Activated naive CD4-positive, alpha-beta T cell treated with anti-CD3 and anti-CD28 coated beads for 36 hours (primary cell): Measurements from ENCODE around the gene CCDC12. TPM values are rescaled to one million over a fixed set of nuclear protein-coding genes. Genes with fewer than 3 reads are reported as not detected.

Experiments
- CTCF ChIA-PET: fragments of 350-600 bp; sonication (Branson Sonifier 250); formaldehyde crosslinking; loops from one replicate; lab custom pipeline; 2021; ENCODE audit warnings: antibody characterized with exemption; lab: Charles Lee
- DNase-seq: peaks from one replicate; pipeline ENCODE4 v3.0.0-alpha.2; 2020
- H3K27ac Mint-ChIP-seq: one replicate; pipeline ENCODE4 v1.8.0; 2021; ENCODE audit warnings: mild to moderate bottlenecking, mixed read lengths
- H3K27me3 Mint-ChIP-seq: one replicate; pipeline ENCODE4 v1.8.0; 2021; ENCODE audit warnings: low read depth, mixed read lengths
- H3K36me3 Mint-ChIP-seq: one replicate; pipeline ENCODE4 v1.8.0; 2021; ENCODE audit warnings: low read depth, mixed read lengths
- H3K4me1 Mint-ChIP-seq: one replicate; pipeline ENCODE4 v1.8.0; 2021; ENCODE audit warnings: low read depth, mixed read lengths
- H3K4me3 Mint-ChIP-seq: one replicate; pipeline ENCODE4 v1.8.0; 2021; ENCODE audit warnings: mild to moderate bottlenecking, moderate library complexity, mixed read lengths
- H3K9me3 Mint-ChIP-seq: one replicate; pipeline ENCODE4 v1.8.0; 2021; ENCODE audit warnings: mixed read lengths
- intact Hi-C: fragments of 100-400 bp; cut with micrococcal nuclease; formaldehyde crosslinking; loops from one replicate; pipeline ENCODE4 v1.15.1; 2023
- total RNA-seq, 2 experiments: library from RNA; stranded (reverse); gene quantifications; one replicate each; pipeline ENCODE4 v1.2.3, GENCODE V29; 2021

Gene CCDC12
- 10 to 100 TPM; 37.6 to 43.0 TPM for total RNA-seq

- intact Hi-C loops, result loop anchor here (1.0 to 10.0 kb wide), 5 partner anchors 17 to 1208 kb away; partner anchors contain the start of genes CDC25A, DHX30 and SMARCC1
- CTCF ChIA-PET, result no interaction called here
- H3K4me1 Mint-ChIP-seq, result peaks cover 69% of the 10 kb centered on the region
Measured at GRCh38 chr3:46976326-46977190, at the start of gene CCDC12. Gene CCDC12, minus strand, starts transcription at chr3:46976745. Its CDS starts 13 bp downstream, at chr3:46976732.

GRCh38 chr3:47024932-47025331, 48.4 kb upstream of the CCDC12 start:
- H3K27ac Mint-ChIP-seq, result no peak overlapping the region
- CTCF ChIA-PET, result no interaction called here
- peaks cover 8% of the 10 kb centered on the region for H3K36me3 Mint-ChIP-seq

More at GRCh38 chr3:46976326-46977190, at the start of gene CCDC12:
- H3K4me3 Mint-ChIP-seq, result peak within 1 kb of the TSS; percentile 97
- peak; percentile 96 for DNase-seq
- peak within 1 kb of the TSS; percentile 97 for H3K27ac Mint-ChIP-seq
- no peaks in the 10 kb centered on the region for H3K9me3 Mint-ChIP-seq
- no peaks in the 10 kb centered on the region for H3K27me3 Mint-ChIP-seq
- H3K36me3 Mint-ChIP-seq, result peaks cover 18% of the 10 kb centered on the region

GRCh38 chr3:47022641-47023071, 46.1 kb upstream of the CCDC12 start:
- H3K27ac Mint-ChIP-seq, result no peak overlapping the region
- CTCF ChIA-PET, result interaction anchor here (0.6 to 1.0 kb wide), 3 partner anchors 25 to 61 kb away, joined by 3 read pairs; no protein-coding TSS in a partner anchor
- peaks cover 14% of the 10 kb centered on the region for H3K36me3 Mint-ChIP-seq
- H3K4me1 Mint-ChIP-seq, result peaks cover 48% of the 10 kb centered on the region
- DNase-seq, result no peak
- intact Hi-C loops, result no loop called here
- no peaks in the 10 kb centered on the region for H3K9me3 Mint-ChIP-seq
- H3K27me3 Mint-ChIP-seq, result no peaks in the 10 kb centered on the region
- no peak overlapping the region for H3K4me3 Mint-ChIP-seq

More at GRCh38 chr3:47024932-47025331, 48.4 kb upstream of the CCDC12 start:
- intact Hi-C loops, result no loop called here
- no peaks in the 10 kb centered on the region for H3K27me3 Mint-ChIP-seq
- no peak for DNase-seq
- peaks cover 30% of the 10 kb centered on the region for H3K4me1 Mint-ChIP-seq
- no peak overlapping the region for H3K4me3 Mint-ChIP-seq
- no peaks in the 10 kb centered on the region for H3K9me3 Mint-ChIP-seq

- Mint-ChIP-seq H3K36me3 (peaks cover 13% of the 10 kb centered on the region), H3K4me1 (peaks cover 49% of the 10 kb centered on the region), H3K27me3 (no peaks in the 10 kb centered on the region), H3K4me3 (no peak overlapping the region), H3K27ac (no peak overlapping the region), H3K9me3 (no peaks in the 10 kb centered on the region)
- DNase-seq, result no peak
- intact Hi-C loops, result no loop called here
- CTCF ChIA-PET, result interaction anchor here (1.2 kb wide), 1 partner anchor 145 kb away, joined by 3 read pairs; no protein-coding TSS in a partner anchor
Measured at GRCh38 chr3:47020311-47020710, 43.8 kb upstream of the CCDC12 start.

GRCh38 chr3:47019201-47019600, 42.7 kb upstream of the CCDC12 start:
- Mint-ChIP-seq H3K27ac (peak overlapping the region; percentile 55), H3K36me3 (peaks cover 13% of the 10 kb centered on the region), H3K4me3 (no peak overlapping the region), H3K9me3 (no peaks in the 10 kb centered on the region), H3K4me1 (peaks cover 42% of the 10 kb centered on the region), H3K27me3 (no peaks in the 10 kb centered on the region)
- CTCF ChIA-PET, result interaction anchor here (0.6 kb wide), 1 partner anchor 744 kb away, joined by 4 read pairs; no protein-coding TSS in a partner anchor
- peak; percentile 75 for DNase-seq
- intact Hi-C loops, result loop anchor here (1.0 to 5.0 kb wide), 6 partner anchors 12 to 363 kb away; partner anchors contain the start of genes KIF9, KLHL18, PTPN23 and SETD2

GRCh38 chr3:47018269-47018611, 41.7 kb upstream of the CCDC12 start:
- H3K27me3 Mint-ChIP-seq, result no peaks in the 10 kb centered on the region
- H3K36me3 Mint-ChIP-seq, result peaks cover 13% of the 10 kb centered on the region
- intact Hi-C loops, result loop anchor here (5.0 kb wide), 3 partner anchors 264 to 364 kb away; partner anchors contain the start of genes KIF9, KLHL18 and PTPN23
- H3K9me3 Mint-ChIP-seq, result no peaks in the 10 kb centered on the region
- peaks cover 42% of the 10 kb centered on the region for H3K4me1 Mint-ChIP-seq
- peak overlapping the region; percentile 55 for H3K27ac Mint-ChIP-seq
- CTCF ChIA-PET, result no interaction called here
- DNase-seq, result no peak
- H3K4me3 Mint-ChIP-seq, result no peak overlapping the region

- Mint-ChIP-seq H3K9me3 (no peaks in the 10 kb centered on the region), H3K36me3 (peaks cover 13% of the 10 kb centered on the region)
- DNase-seq, result no peak
Measured at GRCh38 chr3:47017504-47018268, 41.1 kb upstream of the CCDC12 start.

GRCh38 chr3:47016934-47017435, 40.4 kb upstream of the CCDC12 start:
- Mint-ChIP-seq H3K9me3 (no peaks in the 10 kb centered on the region), H3K4me3 (peak overlapping the region; percentile 2), H3K4me1 (peaks cover 40% of the 10 kb centered on the region), H3K27ac (peak overlapping the region; percentile 70), H3K27me3 (no peaks in the 10 kb centered on the region), H3K36me3 (peaks cover 13% of the 10 kb centered on the region)
- peak; percentile 61 for DNase-seq
- CTCF ChIA-PET, result no interaction called here
- intact Hi-C loops, result loop anchor here (2.0 to 5.0 kb wide), 4 partner anchors 30 to 365 kb away; partner anchors contain the start of genes KIF9, KLHL18 and PTPN23

More at GRCh38 chr3:47017504-47018268, 41.1 kb upstream of the CCDC12 start:
- CTCF ChIA-PET, result no interaction called here
- Mint-ChIP-seq H3K4me1 (peaks cover 42% of the 10 kb centered on the region), H3K27me3 (no peaks in the 10 kb centered on the region), H3K27ac (peak overlapping the region; percentile 70), H3K4me3 (no peak overlapping the region)
- intact Hi-C loops, result loop anchor here (2.0 to 5.0 kb wide), 4 partner anchors 31 to 365 kb away; partner anchors contain the start of genes KIF9, KLHL18 and PTPN23

GRCh38 chr3:47016086-47016933, 39.8 kb upstream of the CCDC12 start:
- no peaks in the 10 kb centered on the region for H3K9me3 Mint-ChIP-seq
- no peaks in the 10 kb centered on the region for H3K27me3 Mint-ChIP-seq
- CTCF ChIA-PET, result no interaction called here
- no peak for DNase-seq
- H3K27ac Mint-ChIP-seq, result peak overlapping the region; percentile 70
- peaks cover 13% of the 10 kb centered on the region for H3K36me3 Mint-ChIP-seq
- H3K4me1 Mint-ChIP-seq, result peaks cover 40% of the 10 kb centered on the region
- intact Hi-C loops, result loop anchor here (2.0 to 5.0 kb wide), 4 partner anchors 30 to 366 kb away; partner anchors contain the start of genes KIF9, KLHL18 and PTPN23
- no peak overlapping the region for H3K4me3 Mint-ChIP-seq

GRCh38 chr3:47015151-47015550, 38.6 kb upstream of the CCDC12 start:
- Mint-ChIP-seq H3K4me3 (no peak overlapping the region), H3K4me1 (peaks cover 37% of the 10 kb centered on the region), H3K27me3 (no peaks in the 10 kb centered on the region), H3K36me3 (peaks cover 16% of the 10 kb centered on the region), H3K27ac (peak overlapping the region; percentile 28), H3K9me3 (no peaks in the 10 kb centered on the region)
- DNase-seq, result no peak
- CTCF ChIA-PET, result interaction anchor here (0.6 kb wide), 1 partner anchor 12 kb away, joined by 3 read pairs; no protein-coding TSS in a partner anchor
- intact Hi-C loops, result loop anchor here (5.0 kb wide), 3 partner anchors 267 to 367 kb away; partner anchors contain the start of genes KIF9, KLHL18 and PTPN23

- Mint-ChIP-seq H3K27ac (no peak overlapping the region), H3K27me3 (no peaks in the 10 kb centered on the region), H3K36me3 (peaks cover 16% of the 10 kb centered on the region), H3K9me3 (no peaks in the 10 kb centered on the region), H3K4me3 (no peak overlapping the region), H3K4me1 (peaks cover 26% of the 10 kb centered on the region)
- intact Hi-C loops, result no loop called here
- DNase-seq, result no peak
- CTCF ChIA-PET, result interaction anchor here (0.6 kb wide), 1 partner anchor 305 kb away, joined by 3 read pairs; no protein-coding TSS in a partner anchor
Measured at GRCh38 chr3:47014036-47014435, 37.5 kb upstream of the CCDC12 start.
